ENCODE results near the gene IL4R. TPM values are rescaled to one million over a fixed set of nuclear protein-coding genes. Genes with fewer than 3 reads are reported as not detected.

The IL4R gene
- total and polyA plus RNA-seq, 2 of the 8 experiments (the other 6 are each of a cell fraction or from before 2014, with no cell fraction given): 29.1 to 29.4 TPM

DNA sequence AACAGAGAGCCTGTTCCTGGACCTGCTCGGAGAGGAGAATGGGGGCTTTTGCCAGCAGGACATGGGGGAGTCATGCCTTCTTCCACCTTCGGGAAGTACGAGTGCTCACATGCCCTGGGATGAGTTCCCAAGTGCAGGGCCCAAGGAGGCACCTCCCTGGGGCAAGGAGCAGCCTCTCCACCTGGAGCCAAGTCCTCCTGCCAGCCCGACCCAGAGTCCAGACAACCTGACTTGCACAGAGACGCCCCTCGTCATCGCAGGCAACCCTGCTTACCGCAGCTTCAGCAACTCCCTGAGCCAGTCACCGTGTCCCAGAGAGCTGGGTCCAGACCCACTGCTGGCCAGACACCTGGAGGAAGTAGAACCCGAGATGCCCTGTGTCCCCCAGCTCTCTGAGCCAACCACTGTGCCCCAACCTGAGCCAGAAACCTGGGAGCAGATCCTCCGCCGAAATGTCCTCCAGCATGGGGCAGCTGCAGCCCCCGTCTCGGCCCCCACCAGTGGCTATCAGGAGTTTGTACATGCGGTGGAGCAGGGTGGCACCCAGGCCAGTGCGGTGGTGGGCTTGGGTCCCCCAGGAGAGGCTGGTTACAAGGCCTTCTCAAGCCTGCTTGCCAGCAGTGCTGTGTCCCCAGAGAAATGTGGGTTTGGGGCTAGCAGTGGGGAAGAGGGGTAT is 48.9 kb downstream of the IL4R start:
- no peak overlapping the region for H4K91ac ChIP-seq (replicated peaks; ENCODE audit: insufficient read length, low read length)
- H2AFZ ChIP-seq (ENCODE audit: low read length): no peak overlapping the region
- H3K79me2 ChIP-seq (ENCODE audit: control insufficient read depth in 1 of 2, insufficient read depth in 2 of 2, low read length in 2 of 2): no peaks in the 10 kb centered on the region
- H2BK5ac ChIP-seq (ENCODE audit: low read depth, low read length): no peak overlapping the region; the same call in 1 of the 2 replicates
- no peaks in the 10 kb centered on the region for H3K23me2 ChIP-seq (ENCODE audit: low read depth, low read length)
- H2BK20ac ChIP-seq (ENCODE audit: low read length): no peak overlapping the region
- no peaks in the 10 kb centered on the region for H3K9me3 ChIP-seq (ENCODE audit: insufficient read depth in 2 of 2, low read depth in 1 of 2, low read length in 1 of 2)
- no peaks in the 10 kb centered on the region for H4K20me1 ChIP-seq (replicated peaks in 1 of 2; ENCODE audit: control insufficient read depth in 1 of 2, insufficient read depth in 2 of 2, low read length in 2 of 2)
- no peak overlapping the region for H3K14ac ChIP-seq (ENCODE audit: insufficient read length)
- no peak overlapping the region for H3K4me3 ChIP-seq (ENCODE audit: extremely low read depth in 1 of 4, insufficient read depth in 2 of 4, low read depth in 3 of 4, low read length in 4 of 4)
- CTCF ChIA-PET (ENCODE audit: partially characterized antibody): interaction anchor here (1.2 to 2.9 kb wide), 5 partner anchors 12 to 183 kb away, joined by 3 to 18 read pairs (median 6); no protein-coding TSS in a partner anchor
- no peak overlapping the region for H4K8ac ChIP-seq (ENCODE audit: extremely low read depth, insufficient read depth, low read length)
- no peak overlapping the region for H3K27ac ChIP-seq (ENCODE audit: low read depth, low read length)
- no peak overlapping the region for H4K5ac ChIP-seq (ENCODE audit: insufficient read length, low read depth, low read length)
- H2BK12ac ChIP-seq (ENCODE audit: low read depth, low read length): no peak overlapping the region
- no peak overlapping the region for H3K4me2 ChIP-seq (ENCODE audit: insufficient read depth in 1 of 2, low read depth in 2 of 2, low read length in 2 of 2)
- DNase-seq (ENCODE audit: low read depth in 1 of 2, low spot score in 2 of 2) (no peak), FAIRE-seq (no peak)
- no peak overlapping the region for H3K4ac ChIP-seq (replicated peaks; ENCODE audit: insufficient read length, low read depth, low read length)
- H3K36me3 ChIP-seq (ENCODE audit: control insufficient read depth in 2 of 4, insufficient read depth in 4 of 4, low read length in 3 of 4): peaks cover 2 to 9% (median 4%) of the 10 kb centered on the region in 4 experiments; a peak in 7 of 8 replicates
- H3K4me1 ChIP-seq (replicated peaks in 1 of 4; ENCODE audit: control insufficient read depth in 3 of 4, insufficient read depth in 4 of 4, low read length in 3 of 4): no peaks in the 10 kb centered on the region; a peak in 2 of 7 replicates
- H3K18ac ChIP-seq (ENCODE audit: extremely low read depth, low read length): no peak overlapping the region
- POLR2A ChIA-PET (ENCODE audit: partially characterized antibody): no interaction called here
- no peak overlapping the region for H2AK5ac ChIP-seq (ENCODE audit: low read depth, low read length)
- no peak overlapping the region for H3K23ac ChIP-seq (ENCODE audit: insufficient read length)
- H3K27me3 ChIP-seq (replicated peaks in 1 of 4; ENCODE audit: control insufficient read depth in 3 of 4, extremely low read depth in 1 of 4, insufficient read depth in 3 of 4, low read length in 3 of 4): no peaks in the 10 kb centered on the region
- H3K56ac ChIP-seq (replicated peaks; ENCODE audit: insufficient read length, low read depth, low read length): no peak overlapping the region
- no peak overlapping the region for H3K9ac ChIP-seq (replicated peaks in 1 of 4; ENCODE audit: extremely low read depth in 1 of 4, low read depth in 3 of 4, low read length in 3 of 4)
- H2BK120ac ChIP-seq (replicated peaks; ENCODE audit: low read depth, low read length): no peak overlapping the region
- no peak overlapping the region for H2BK15ac ChIP-seq (ENCODE audit: low read length)
- H3K79me1 ChIP-seq (ENCODE audit: low read depth, low read length): no peaks in the 10 kb centered on the region
- WGBS, 2 experiments (ENCODE audit: extremely low coverage in 1 of 2, insufficient coverage in 1 of 2, insufficient read length in 1 of 2, insufficient replicate concordance in 2 of 2, low coverage in 1 of 2, low lambda C conversion rate in 2 of 2, missing lambda C conversion rate in 1 of 2): 91% methylated on average over 14 of the region's 16 CpGs; no CpG with 5 or more reads in 1 of the 2 experiments
- TF ChIP-seq KDM4A (IDR thresholded peaks at IDR 0.05; ENCODE audit: low read depth, low read length, severe bottlenecking) (no peak), BACH1 (IDR thresholded peaks at IDR 0.05; ENCODE audit: low read length) (no peak), TAF1 (IDR thresholded peaks at IDR 0.05; ENCODE audit: low read depth, low read length) (no peak), CTBP2 (IDR thresholded peaks at IDR 0.05; ENCODE audit: borderline replicate concordance, insufficient read depth, insufficient read length, low read length) (no peak), HDAC6 (IDR thresholded peaks at IDR 0.05; ENCODE audit: low read depth, low read length) (no peak), NANOG (IDR thresholded peaks at IDR 0.05; ENCODE audit: insufficient read depth, low read depth, low read length, poor library complexity, severe bottlenecking) (no peak), GTF2F1 (IDR thresholded peaks at IDR 0.05; ENCODE audit: borderline replicate concordance, low read depth, low read length) (no peak), GABPA (IDR thresholded peaks at IDR 0.05; ENCODE audit: borderline replicate concordance, insufficient read depth, low read length) (no peak), SIX5 (IDR thresholded peaks at IDR 0.05; ENCODE audit: low read depth, low read length) (no peak)
- TF ChIP-seq, protein P1, sequence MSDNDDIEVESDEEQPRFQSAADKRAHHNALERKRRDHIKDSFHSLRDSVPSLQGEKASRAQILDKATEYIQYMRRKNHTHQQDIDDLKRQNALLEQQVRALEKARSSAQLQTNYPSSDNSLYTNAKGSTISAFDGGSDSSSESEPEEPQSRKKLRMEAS (IDR thresholded peaks at IDR 0.05): no peak

Measured in H1 (cell line).